Endodermal cell (in vitro differentiated cells): ENCODE measurements around the gene WNT8A. TPM values are rescaled to one million over a fixed set of nuclear protein-coding genes. Genes with fewer than 3 reads are reported as not detected.
"Not testable (repeated sequence)": the region's sequence is repeated elsewhere in the genome, so short reads cannot be mapped to it uniquely, and the experiment has no call there.

Experiments
- DNase-seq: peaks from one replicate; pipeline ENCODE4 v3.0.0-alpha.2; 2017
- H3K27ac ChIP-seq: 2 replicates; pipeline ENCODE4 v1.5.1; 2013; ENCODE audit warnings: mild to moderate bottlenecking, low read depth, low read length, moderate library complexity
- H3K27me3 ChIP-seq: 2 replicates; pipeline ENCODE4 v1.6.1; 2013; ENCODE audit warnings: mild to moderate bottlenecking, low read length, moderate library complexity; ENCODE audit not compliant: insufficient read depth, control insufficient read depth, poor library complexity, severe bottlenecking
- H3K36me3 ChIP-seq: 2 replicates; pipeline ENCODE4 v1.7.0; 2013; ENCODE audit warnings: mild to moderate bottlenecking, low read length, moderate library complexity; ENCODE audit not compliant: control insufficient read depth, insufficient read depth
- H3K4me1 ChIP-seq: one replicate; pipeline ENCODE4 v1.7.0; 2013; ENCODE audit warnings: low read length; ENCODE audit not compliant: control insufficient read depth, insufficient read depth
- H3K4me3 ChIP-seq: 2 replicates; pipeline ENCODE4 v1.5.1; 2013; ENCODE audit warnings: mild to moderate bottlenecking, low read length, moderate library complexity
- H3K9ac ChIP-seq: 2 replicates; pipeline ENCODE4 v1.6.1; 2013; ENCODE audit warnings: mild to moderate bottlenecking, low read length, moderate library complexity; ENCODE audit not compliant: poor library complexity, severe bottlenecking; ENCODE audit errors: extremely low read depth
- H3K9me3 ChIP-seq: 2 replicates; pipeline ENCODE4 v1.6.1; 2013; ENCODE audit warnings: mild to moderate bottlenecking, low read length, moderate library complexity; ENCODE audit not compliant: control insufficient read depth
- H3K27ac Mint-ChIP-seq: 2 replicates; pipeline ENCODE4 v1.8.0; 2020; ENCODE audit warnings: mixed read lengths
- H3K27me3 Mint-ChIP-seq: 2 replicates; pipeline ENCODE4 v1.8.0; 2021; ENCODE audit warnings: mild to moderate bottlenecking, mixed read lengths; ENCODE audit not compliant: insufficient read depth
- H3K36me3 Mint-ChIP-seq: 2 replicates; pipeline ENCODE4 v1.8.0; 2020; ENCODE audit warnings: low read depth, mixed read lengths
- H3K4me1 Mint-ChIP-seq: 2 replicates; pipeline ENCODE4 v1.8.0; 2020; ENCODE audit warnings: mixed read lengths
- H3K4me3 Mint-ChIP-seq: 2 replicates; pipeline ENCODE4 v1.8.0; 2020; ENCODE audit warnings: mild to moderate bottlenecking, moderate library complexity, mixed read lengths
- H3K9me3 Mint-ChIP-seq: 2 replicates; pipeline ENCODE4 v1.8.0; 2020; ENCODE audit warnings: mild to moderate bottlenecking, mixed read lengths
- WGBS, 2 experiments: methylation state at CpG; one replicate each; pipeline versions ENCODE4 v1.1.5 to v1.1.7; 2013; ENCODE audit warnings: missing lambda C conversion rate in 2 of 2, mixed read lengths in 1 of 2; ENCODE audit not compliant: insufficient coverage in 1 of 2, insufficient read length in 1 of 2; 5-methylcytosine and 5-hydroxymethylcytosine counted together
- total RNA-seq, 2 donors: library from RNA; stranded (reverse); fragmentation: NEBNext Ultra II Directional in 1 of 2; extraction: Animal tissue kit (Norgen Biotek cat#: 25700) in 1 of 2; gene quantifications; 2 replicates in 1 of 2; 3 replicates in 1 of 2; pipeline ENCODE4 v1.2.1, GENCODE V29; 2021
- TF ChIP-seq, protein P1 (sequence below): fragments of 200-600 bp; sonication (generic); conservative IDR thresholded peaks from 2 replicates; pipeline ENCODE4 v1.5.0; 2021; ENCODE audit warnings: antibody characterized with exemption, mild to moderate bottlenecking

Gene WNT8A
- total RNA-seq, 2 donors from 2014 or later: 0.49 to 2.2 TPM

DNA sequence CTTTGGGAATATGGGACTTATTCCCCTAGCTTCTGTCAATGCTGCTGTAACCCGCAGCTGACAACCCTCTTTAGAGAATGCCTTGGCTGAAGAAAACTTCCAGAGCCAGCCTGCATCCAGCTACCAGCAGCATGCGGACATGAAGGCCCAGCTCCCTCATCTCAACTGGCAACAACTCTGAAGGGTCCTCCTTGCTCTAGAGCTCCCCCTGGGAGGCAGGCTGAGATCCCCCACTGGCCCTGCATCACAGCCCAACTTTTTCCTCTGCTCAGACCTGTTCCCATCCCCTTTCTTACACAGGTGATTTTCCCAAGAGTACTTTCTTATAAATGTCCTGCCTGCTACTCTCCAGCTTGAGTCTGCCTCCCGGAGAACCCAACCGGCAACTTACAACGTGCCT, 18.7 kb upstream of the WNT8A start:
- no peaks in the 10 kb centered on the region for H3K36me3 ChIP-seq
- Mint-ChIP-seq H3K36me3 (no peaks in the 10 kb centered on the region), H3K4me3 (no peak overlapping the region), H3K9me3 (peaks cover 10% of the 10 kb centered on the region), H3K27me3 (peaks cover 26% of the 10 kb centered on the region), H3K27ac (no peak overlapping the region), H3K4me1 (no peaks in the 10 kb centered on the region)
- H3K9ac ChIP-seq: no peak overlapping the region
- H3K9me3 ChIP-seq: no peaks in the 10 kb centered on the region
- peak; percentile 84 for DNase-seq
- no peak overlapping the region for H3K4me3 ChIP-seq
- WGBS, 2 experiments: 77 to 92% methylated on average over 2 to 5 of the region's 5 CpGs
- H3K4me1 ChIP-seq: no peaks in the 10 kb centered on the region
- H3K27ac ChIP-seq: no peak overlapping the region
- peaks cover 7% of the 10 kb centered on the region for H3K27me3 ChIP-seq
- TF ChIP-seq, protein P1, sequence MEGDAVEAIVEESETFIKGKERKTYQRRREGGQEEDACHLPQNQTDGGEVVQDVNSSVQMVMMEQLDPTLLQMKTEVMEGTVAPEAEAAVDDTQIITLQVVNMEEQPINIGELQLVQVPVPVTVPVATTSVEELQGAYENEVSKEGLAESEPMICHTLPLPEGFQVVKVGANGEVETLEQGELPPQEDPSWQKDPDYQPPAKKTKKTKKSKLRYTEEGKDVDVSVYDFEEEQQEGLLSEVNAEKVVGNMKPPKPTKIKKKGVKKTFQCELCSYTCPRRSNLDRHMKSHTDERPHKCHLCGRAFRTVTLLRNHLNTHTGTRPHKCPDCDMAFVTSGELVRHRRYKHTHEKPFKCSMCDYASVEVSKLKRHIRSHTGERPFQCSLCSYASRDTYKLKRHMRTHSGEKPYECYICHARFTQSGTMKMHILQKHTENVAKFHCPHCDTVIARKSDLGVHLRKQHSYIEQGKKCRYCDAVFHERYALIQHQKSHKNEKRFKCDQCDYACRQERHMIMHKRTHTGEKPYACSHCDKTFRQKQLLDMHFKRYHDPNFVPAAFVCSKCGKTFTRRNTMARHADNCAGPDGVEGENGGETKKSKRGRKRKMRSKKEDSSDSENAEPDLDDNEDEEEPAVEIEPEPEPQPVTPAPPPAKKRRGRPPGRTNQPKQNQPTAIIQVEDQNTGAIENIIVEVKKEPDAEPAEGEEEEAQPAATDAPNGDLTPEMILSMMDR: peak; percentile 77

DNA sequence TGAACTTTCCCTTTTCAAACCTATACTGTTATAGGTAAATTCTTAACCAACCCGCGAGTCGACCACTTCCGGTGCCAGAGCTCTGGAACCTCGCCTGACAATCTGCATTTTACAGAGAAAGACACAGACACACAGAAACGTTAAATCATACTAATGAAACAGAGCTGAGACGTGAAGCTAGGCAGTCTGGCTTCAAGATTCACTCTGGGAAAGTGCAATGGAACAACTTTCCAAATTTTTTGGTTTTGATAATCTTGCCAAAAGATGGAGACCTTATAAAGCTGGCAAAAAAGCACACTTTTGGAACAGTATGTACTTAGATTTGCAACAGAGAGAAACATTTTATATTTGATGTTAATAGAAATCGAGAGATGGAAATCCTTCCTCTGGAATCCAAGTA, 15.9 kb upstream of the WNT8A start:
- H3K36me3 Mint-ChIP-seq: no peaks in the 10 kb centered on the region
- Histone ChIP-seq H3K27me3 (no peaks in the 10 kb centered on the region), H3K27ac (no peak overlapping the region), H3K4me1 (no peaks in the 10 kb centered on the region), H3K9ac (no peak overlapping the region), H3K9me3 (no peaks in the 10 kb centered on the region), H3K4me3 (no peak overlapping the region), H3K36me3 (no peaks in the 10 kb centered on the region)
- no peak overlapping the region for H3K27ac Mint-ChIP-seq
- H3K9me3 Mint-ChIP-seq: peaks cover 14% of the 10 kb centered on the region
- no peak for DNase-seq
- no peaks in the 10 kb centered on the region for H3K4me1 Mint-ChIP-seq
- 93 to 98% methylated on average over 8 of the region's 8 CpGs for WGBS, 2 experiments
- TF ChIP-seq, protein P1: no peak
- H3K27me3 Mint-ChIP-seq: peaks cover 10% of the 10 kb centered on the region
- no peak overlapping the region for H3K4me3 Mint-ChIP-seq

DNA sequence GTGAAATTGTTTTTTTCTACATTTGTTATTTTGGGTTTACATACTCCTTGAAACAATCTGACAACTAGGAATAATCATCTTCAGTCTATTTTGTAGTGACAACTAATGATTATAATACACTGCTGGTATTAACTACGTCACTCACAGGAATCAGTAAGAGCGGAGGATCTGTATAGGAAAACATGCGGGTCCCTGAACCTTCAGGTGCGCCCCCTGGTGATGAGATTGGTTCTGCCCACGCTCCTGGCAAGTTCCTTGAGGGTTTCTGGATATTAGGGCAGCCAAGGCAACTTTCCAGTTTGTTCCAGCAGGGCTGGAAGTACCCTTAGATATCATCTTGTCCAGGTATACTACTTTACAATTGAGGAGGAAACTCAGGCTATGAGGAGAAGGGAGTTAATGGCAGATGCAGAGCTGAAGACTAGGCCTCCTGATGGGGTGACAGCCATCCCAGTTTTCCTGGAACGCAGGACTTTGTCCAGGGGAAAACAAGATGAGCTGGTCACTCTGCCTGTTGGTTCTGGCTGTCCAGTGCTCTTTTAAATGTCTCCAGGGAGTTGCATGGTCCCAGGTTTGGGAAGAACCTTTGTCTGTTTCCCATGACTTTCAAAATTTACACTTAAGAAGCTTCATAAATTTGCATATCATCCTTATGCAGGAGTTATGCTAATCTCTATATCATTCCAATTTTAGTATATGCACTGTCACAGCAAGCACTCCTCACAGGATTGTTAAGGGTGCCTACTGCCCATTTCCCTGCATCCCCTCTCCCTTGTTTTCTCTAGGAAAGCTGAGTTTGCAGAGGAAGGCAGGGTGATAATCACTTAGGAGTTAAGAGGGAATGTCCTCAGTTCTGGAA, 14.9 kb upstream of the WNT8A start:
- no peak overlapping the region for H3K4me3 ChIP-seq
- WGBS, 2 experiments: 40 to 59% methylated on average over 5 to 6 of the region's 6 CpGs
- Mint-ChIP-seq H3K27me3 (peaks cover 9% of the 10 kb centered on the region), H3K4me1 (no peaks in the 10 kb centered on the region), H3K9me3 (peaks cover 14% of the 10 kb centered on the region), H3K4me3 (no peak overlapping the region), H3K27ac (no peak overlapping the region), H3K36me3 (no peaks in the 10 kb centered on the region)
- H3K4me1 ChIP-seq: no peaks in the 10 kb centered on the region
- TF ChIP-seq, protein P1: peak; percentile 86
- no peaks in the 10 kb centered on the region for H3K36me3 ChIP-seq
- no peak overlapping the region for H3K27ac ChIP-seq
- peak; percentile 94 for DNase-seq
- no peaks in the 10 kb centered on the region for H3K27me3 ChIP-seq
- no peak overlapping the region for H3K9ac ChIP-seq
- no peaks in the 10 kb centered on the region for H3K9me3 ChIP-seq

DNA sequence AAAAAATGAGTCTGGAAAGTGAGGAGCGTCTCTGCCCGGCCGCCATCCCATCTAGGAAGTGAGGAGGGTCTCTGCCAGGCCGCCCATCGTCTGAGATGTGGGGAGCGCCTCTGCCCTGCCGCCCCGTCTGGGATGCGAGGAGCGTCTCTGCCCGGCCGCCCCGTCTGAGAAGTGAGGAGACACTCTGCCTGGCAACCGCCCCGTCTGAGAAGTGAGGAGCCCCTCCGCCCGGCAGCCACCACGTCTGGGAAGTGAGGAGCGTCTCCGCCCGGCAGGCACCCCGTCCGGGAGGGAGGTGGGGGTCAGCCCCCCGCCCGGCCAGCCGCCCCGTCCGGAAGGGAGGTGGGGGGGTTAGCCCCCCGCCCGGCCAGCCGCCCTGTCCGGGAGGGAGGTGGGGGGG, 13.8 kb upstream of the WNT8A start:
- not testable (repeated sequence) for H3K9ac ChIP-seq, H3K4me1 ChIP-seq, H3K36me3 Mint-ChIP-seq, H3K27me3 ChIP-seq, H3K27ac Mint-ChIP-seq, H3K36me3 ChIP-seq, H3K4me3 ChIP-seq, H3K27me3 Mint-ChIP-seq, DNase-seq, H3K27ac ChIP-seq, H3K4me1 Mint-ChIP-seq, H3K9me3 ChIP-seq, H3K4me3 Mint-ChIP-seq
- WGBS, 2 experiments: 92% methylated on average over 19 of the region's 32 CpGs; no CpG with 5 or more reads in 1 of the 2 experiments
- H3K9me3 Mint-ChIP-seq: peaks cover 14% of the 10 kb centered on the region
